HUDEP-2 (cell line): ENCODE measurements around the gene CHKA.

Experiments
- DNase-seq, 76 experiments: peaks; one replicate each; lab custom pipeline; 2025; ENCODE audit not compliant: unreplicated experiment in 76 of 76; lab: John Stamatoyannopoulos, UW

Gene CHKA

GRCh38 chr11:68007498-68008380, 113.4 kb downstream of the CHKA start:
- peak in 4 of 76 experiments; percentile 20 to 30 (median 26) for DNase-seq

GRCh38 chr11:68006606-68007166, 114.5 kb downstream of the CHKA start:
- DNase-seq: no peak

- DNase-seq: no peak
Observed at GRCh38 chr11:68004551-68005335, 116.4 kb downstream of the CHKA start.

GRCh38 chr11:68003846-68004550, 117.2 kb downstream of the CHKA start, which contains the start of gene UNC93B1:
Gene UNC93B1, minus strand, starts transcription at chr11:68004097. Its CDS starts 54 bp downstream, at chr11:68004043.
- peak in 73 of 76 experiments; percentile 23 to 92 (median 82) for DNase-seq

- peak in 2 of 76 experiments; percentile 16 to 28 for DNase-seq
Observed at GRCh38 chr11:68002938-68003845, 118.0 kb downstream of the CHKA start.
